Stomach (tissue), 9 donors: ENCODE data around the gene CTXN3. TPM values are rescaled to one million over a fixed set of nuclear protein-coding genes. Genes with fewer than 3 reads are reported as not detected.

Experiments used
- DNase-seq, 2 donors: peaks; one replicate each; pipeline versions ENCODE4 v3.0.0 to v3.0.0-alpha.2; 2013 to 2019
- H3K27ac ChIP-seq, 5 donors: fragments of 200-600 bp in 4 of 5; sonication (generic) in 4 of 5; one replicate each; pipeline ENCODE4 v1.5.1; 2013 to 2019; ENCODE audit warnings: mild to moderate bottlenecking in 1 of 5, moderate library complexity in 1 of 5
- H3K27me3 ChIP-seq, 3 donors: fragments of 200-600 bp; sonication (generic); one replicate each; pipeline ENCODE4 v1.5.1; 2017 to 2019; ENCODE audit warnings: mixed run types in 1 of 3
- H3K36me3 ChIP-seq, 4 donors: fragments of 200-600 bp; sonication (generic); 1 replicate in 3 of 4; 2 replicates in 1 of 4; pipeline ENCODE4 v1.5.1; 2016 to 2019
- H3K4me1 ChIP-seq, 4 donors: fragments of 200-600 bp; sonication (generic); one replicate each; pipeline ENCODE4 v1.5.1; 2016 to 2019
- H3K4me3 ChIP-seq, 4 donors: fragments of 200-600 bp; sonication (generic) in 3 of 4; one replicate each; pipeline ENCODE4 v1.5.1; 2016 to 2019; ENCODE audit warnings: mild to moderate bottlenecking in 1 of 4
- H3K9me3 ChIP-seq, 4 donors: fragments of 200-600 bp; sonication (generic); one replicate each; pipeline ENCODE4 v1.5.1; 2016 to 2019
- CTCF ChIP-seq, 7 experiments: fragments of 450-650 bp in 4 of 7; fragments of 200-600 bp in 3 of 7; sonication (generic) in 3 of 7; IDR thresholded peaks; one replicate each; pipeline ENCODE4 v1.5.1; 2016 to 2019; ENCODE audit warnings: antibody characterized with exemption in 7 of 7, control low read depth in 2 of 7, mild to moderate bottlenecking in 1 of 7
- EP300 ChIP-seq: sonication (generic); formaldehyde crosslinking; IDR thresholded peaks from one replicate; pipeline ENCODE4 v1.6.1; 2017; ENCODE audit warnings: antibody characterized with exemption
- POLR2A ChIP-seq, 4 donors: fragments of 450-650 bp; IDR thresholded peaks; one replicate each; pipeline ENCODE4 v1.6.1; 2016; ENCODE audit warnings: antibody characterized with exemption in 4 of 4, control low read depth in 2 of 4, mild to moderate bottlenecking in 1 of 4, moderate library complexity in 1 of 4
- POLR2AphosphoS5 ChIP-seq, 3 donors: sonication (generic); formaldehyde crosslinking; IDR thresholded peaks; one replicate each; pipeline ENCODE4 v1.6.1; 2016; ENCODE audit warnings: antibody characterized with exemption in 3 of 3
- WGBS, 5 donors: extraction: QIAGEN DNeasy Blood & Tissue Kit in 3 of 5; methylation state at CpG; one replicate each; pipeline versions ENCODE4 v1.1.5 to v1.1.7; 2013 to 2018; 5-methylcytosine and 5-hydroxymethylcytosine counted together
- intact Hi-C: fragments of 100-400 bp; cut with DNase I; formaldehyde crosslinking; loops from one replicate; pipeline ENCODE4 v1.15.1; 2023; ENCODE audit warnings: low total_unique reads
- polyA plus RNA-seq, 3 donors: library from polyadenylated mRNA; stranded (reverse); fragments of 200-250 nt; gene quantifications; one replicate each; pipeline ENCODE4 v1.2.3, GENCODE V29; 2013
- total RNA-seq, 5 donors: library from RNA; depleted of rRNA; stranded (reverse); fragments of >200 nt; gene quantifications; one replicate each; pipeline versions ENCODE4 v1.1.0 to v1.2.3, GENCODE V29; 2014 to 2016
- donor health status: healthy with polysubstance abuse.
- donor health status: Bipolar disorder and iron deficiency.
- donor health status: healthy.

Gene CTXN3
- total and polyA plus RNA-seq, 8 donors = not detected

- Histone ChIP-seq H3K36me3 (no peaks in the 10 kb centered on the region), H3K4me3 (no peak overlapping the region), H3K27ac (no peak overlapping the region), H3K27me3 (no peaks in the 10 kb centered on the region), H3K4me1 (peaks cover 0 to 30% (median 9%) of the 10 kb centered on the region in 4 donors), H3K9me3 (no peaks in the 10 kb centered on the region)
- TF ChIP-seq POLR2A (IDR thresholded peaks at IDR 0.05) = no peak
- TF ChIP-seq EP300 = no peak
- TF ChIP-seq POLR2AphosphoS5 (IDR thresholded peaks at IDR 0.05) = no peak
- no peak for DNase-seq
- 52 to 66% (median 62%) methylated on average over 2 of the region's 2 CpGs for WGBS, 5 donors
- intact Hi-C loops = no loop called here
Measured at GRCh38 chr5:127645300-127645726, 3.6 kb upstream of the CTXN3 start.

GRCh38 chr5:127647361-127647958, 1.4 kb upstream of the CTXN3 start:
- no peaks in the 10 kb centered on the region for H3K27me3 ChIP-seq
- H3K9me3 ChIP-seq = no peaks in the 10 kb centered on the region
- TF ChIP-seq POLR2AphosphoS5 (IDR thresholded peaks at IDR 0.05) (no peak), EP300 (no peak), POLR2A (IDR thresholded peaks at IDR 0.05) (no peak), CTCF (IDR thresholded peaks at IDR 0.05) (no peak)
- H3K4me3 ChIP-seq = no peak overlapping the region
- DNase-seq = peak in 1 of 2 donors; percentile 20
- H3K36me3 ChIP-seq = no peaks in the 10 kb centered on the region
- intact Hi-C loops = no loop called here
- peaks cover 0 to 36% (median 10%) of the 10 kb centered on the region in 4 donors for H3K4me1 ChIP-seq
- WGBS, 5 donors = 72 to 89% (median 77%) methylated on average over 8 of the region's 8 CpGs
- H3K27ac ChIP-seq = peak overlapping the region in 2 of 5 donors; percentile 18 to 32

GRCh38 chr5:127650022-127650421, 1.1 kb downstream of the CTXN3 start:
- Histone ChIP-seq H3K36me3 (no peaks in the 10 kb centered on the region), H3K9me3 (no peaks in the 10 kb centered on the region), H3K4me1 (peaks cover 0 to 36% (median 10%) of the 10 kb centered on the region in 4 donors), H3K27me3 (no peaks in the 10 kb centered on the region), H3K27ac (no peak overlapping the region), H3K4me3 (no peak overlapping the region)
- no peak for TF ChIP-seq EP300
- no peak for TF ChIP-seq POLR2A (IDR thresholded peaks at IDR 0.05)
- no peak for TF ChIP-seq CTCF (IDR thresholded peaks at IDR 0.05)
- TF ChIP-seq POLR2AphosphoS5 (IDR thresholded peaks at IDR 0.05) = no peak
- 29 to 43% (median 39%) methylated on average over 2 of the region's 2 CpGs for WGBS, 5 donors
- intact Hi-C loops = no loop called here
- DNase-seq = peak in 1 of 2 donors; percentile 75

- Histone ChIP-seq H3K4me1 (peaks cover 0 to 36% (median 10%) of the 10 kb centered on the region in 4 donors), H3K27me3 (no peaks in the 10 kb centered on the region), H3K27ac (no peak overlapping the region), H3K4me3 (no peak overlapping the region), H3K9me3 (no peaks in the 10 kb centered on the region), H3K36me3 (no peaks in the 10 kb centered on the region)
- TF ChIP-seq POLR2A (IDR thresholded peaks at IDR 0.05) = no peak
- TF ChIP-seq POLR2AphosphoS5 (IDR thresholded peaks at IDR 0.05) = peak in 1 of 3 donors; percentile 9
- TF ChIP-seq EP300 = no peak
- 38 to 68% (median 48%) methylated on average over 1 of the region's 1 CpG for WGBS, 5 donors
- DNase-seq = no peak
- intact Hi-C loops = no loop called here
Measured at GRCh38 chr5:127650649-127651048, 1.8 kb downstream of the CTXN3 start.

GRCh38 chr5:127652952-127653611, 4.2 kb downstream of the CTXN3 start:
- WGBS, 5 donors = 84 to 89% (median 85%) methylated on average over 7 of the region's 7 CpGs
- TF ChIP-seq POLR2A (IDR thresholded peaks at IDR 0.05) (no peak), CTCF (IDR thresholded peaks at IDR 0.05) (no peak), POLR2AphosphoS5 (IDR thresholded peaks at IDR 0.05) (no peak), EP300 (no peak)
- H3K4me1 ChIP-seq = peaks cover 0 to 18% (median 7%) of the 10 kb centered on the region in 4 donors
- DNase-seq = no peak
- no peak overlapping the region for H3K4me3 ChIP-seq
- no peak overlapping the region for H3K27ac ChIP-seq
- H3K27me3 ChIP-seq = no peaks in the 10 kb centered on the region
- no peaks in the 10 kb centered on the region for H3K9me3 ChIP-seq
- intact Hi-C loops = no loop called here
- H3K36me3 ChIP-seq = no peaks in the 10 kb centered on the region
